ENCODE measurements around the gene ADAMTS8.

GRCh38 chr11:130413405-130414106 lies 14.9 kb downstream of the ADAMTS8 start:
- TF ChIP-seq CTCF (conservative IDR thresholded peaks at IDR 0.05 in 1 of 2, IDR thresholded peaks at IDR 0.05 in 1 of 2; ENCODE audit: extremely low read depth in 1 of 2, insufficient read depth in 1 of 2, low read depth in 1 of 2, low read length in 2 of 2) = no peak
- no peak for TF ChIP-seq EZH2 (IDR thresholded peaks at IDR 0.05; ENCODE audit: borderline replicate concordance, low read length)
